SU-DHL-6 (cell line): ENCODE measurements around the gene RAB8A.

Experiments used
- H2AFZ ChIP-seq: fragments of 200-600 bp; sonication (generic); 2 replicates; pipeline ENCODE4 v1.6.1; 2014; ENCODE audit warnings: low read depth, mild to moderate bottlenecking, moderate library complexity, mixed read lengths, antibody characterized with exemption, low read length; ENCODE audit not compliant: severe bottlenecking
- H3F3A ChIP-seq: fragments of 200-600 bp; shearing (Covaris generic); 2 replicates; pipeline ENCODE4 v1.6.0; 2016; ENCODE audit warnings: antibody characterized with exemption, mild to moderate bottlenecking; ENCODE audit not compliant: insufficient read depth
- H3K27ac ChIP-seq: fragments of 200-600 bp; sonication (generic); 2 replicates; pipeline ENCODE4 v1.5.1; 2016; ENCODE audit warnings: low read depth, mild to moderate bottlenecking, low read length, moderate library complexity, mixed read lengths
- H3K27me3 ChIP-seq: fragments of 200-600 bp; sonication (generic), shearing (Covaris generic); 2 replicates; pipeline ENCODE4 v1.6.0; 2014; ENCODE audit warnings: mild to moderate bottlenecking, low read length
- H3K36me3 ChIP-seq: fragments of 200-600 bp; sonication (generic); 2 replicates; pipeline ENCODE4 v1.6.1; 2014; ENCODE audit warnings: mild to moderate bottlenecking, low read length, mixed read lengths
- H3K4me2 ChIP-seq: fragments of 300-600, 200-600 bp; shearing (Covaris generic), sonication (generic); 2 replicates; pipeline ENCODE4 v1.6.0; 2014; ENCODE audit warnings: low read length, low read depth, mild to moderate bottlenecking; ENCODE audit not compliant: poor library complexity, severe bottlenecking
- H3K4me3 ChIP-seq: fragments of 200-600 bp; sonication (generic); 2 replicates; pipeline ENCODE4 v1.5.1; 2014; ENCODE audit warnings: antibody characterized with exemption, low read length, mild to moderate bottlenecking, mixed read lengths; ENCODE audit not compliant: insufficient read depth, poor library complexity, severe bottlenecking
- H3K79me2 ChIP-seq: fragments of 200-600 bp; sonication (generic); 2 replicates; pipeline ENCODE4 v1.6.1; 2014; ENCODE audit warnings: mild to moderate bottlenecking, low read length, moderate library complexity; ENCODE audit not compliant: insufficient read depth
- H3K9ac ChIP-seq: fragments of 200-600 bp; sonication (generic); 2 replicates; pipeline ENCODE4 v1.7.0; 2014; ENCODE audit warnings: mild to moderate bottlenecking, low read length
- H3K9me2 ChIP-seq: fragments of 200-600 bp; sonication (generic); replicated peaks from 2 replicates; pipeline ENCODE4 v1.6.1; 2014; ENCODE audit warnings: low read length; ENCODE audit not compliant: insufficient read depth
- H3K9me3 ChIP-seq: fragments of 200-600 bp; sonication (generic); 2 replicates; pipeline ENCODE4 v1.6.1; 2014; ENCODE audit warnings: low read length, mixed read lengths; ENCODE audit not compliant: insufficient read depth
- H4K20me1 ChIP-seq: fragments of 200-600 bp; sonication (generic); 2 replicates; pipeline ENCODE4 v1.6.1; 2014; ENCODE audit warnings: low read depth, mild to moderate bottlenecking, antibody characterized with exemption, low read length, moderate library complexity, mixed read lengths
- EZH2phosphoT487 ChIP-seq: fragments of 200-600 bp; sonication (generic), shearing (Covaris generic); conservative IDR thresholded peaks from 2 replicates; pipeline ENCODE4 v1.6.1; 2018; ENCODE audit warnings: mild to moderate bottlenecking, antibody characterized with exemption, low read length, moderate library complexity, mixed read lengths
- TF ChIP-seq, protein P1 (sequence below): fragments of 200-600 bp; sonication (generic); IDR thresholded peaks from one replicate; pipeline ENCODE4 v1.5.1; 2017; ENCODE audit warnings: antibody characterized with exemption, mild to moderate bottlenecking, low read length, moderate library complexity; ENCODE audit not compliant: insufficient read depth, poor library complexity, severe bottlenecking

RAB8A gene

GRCh38 chr19:16127080-16127479, 15.4 kb downstream of the RAB8A start:
- H3K9me3 ChIP-seq, result no peaks in the 10 kb centered on the region
- H3F3A ChIP-seq, result no peaks in the 10 kb centered on the region; the same call in 1 of the 2 replicates
- H3K36me3 ChIP-seq, result peaks cover 12% of the 10 kb centered on the region
- no peak overlapping the region for H3K4me2 ChIP-seq
- H3K27ac ChIP-seq, result no peak overlapping the region
- no peaks in the 10 kb centered on the region for H4K20me1 ChIP-seq
- no peak overlapping the region for H3K9ac ChIP-seq
- TF ChIP-seq, protein P1, sequence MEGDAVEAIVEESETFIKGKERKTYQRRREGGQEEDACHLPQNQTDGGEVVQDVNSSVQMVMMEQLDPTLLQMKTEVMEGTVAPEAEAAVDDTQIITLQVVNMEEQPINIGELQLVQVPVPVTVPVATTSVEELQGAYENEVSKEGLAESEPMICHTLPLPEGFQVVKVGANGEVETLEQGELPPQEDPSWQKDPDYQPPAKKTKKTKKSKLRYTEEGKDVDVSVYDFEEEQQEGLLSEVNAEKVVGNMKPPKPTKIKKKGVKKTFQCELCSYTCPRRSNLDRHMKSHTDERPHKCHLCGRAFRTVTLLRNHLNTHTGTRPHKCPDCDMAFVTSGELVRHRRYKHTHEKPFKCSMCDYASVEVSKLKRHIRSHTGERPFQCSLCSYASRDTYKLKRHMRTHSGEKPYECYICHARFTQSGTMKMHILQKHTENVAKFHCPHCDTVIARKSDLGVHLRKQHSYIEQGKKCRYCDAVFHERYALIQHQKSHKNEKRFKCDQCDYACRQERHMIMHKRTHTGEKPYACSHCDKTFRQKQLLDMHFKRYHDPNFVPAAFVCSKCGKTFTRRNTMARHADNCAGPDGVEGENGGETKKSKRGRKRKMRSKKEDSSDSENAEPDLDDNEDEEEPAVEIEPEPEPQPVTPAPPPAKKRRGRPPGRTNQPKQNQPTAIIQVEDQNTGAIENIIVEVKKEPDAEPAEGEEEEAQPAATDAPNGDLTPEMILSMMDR, result no peak
- TF ChIP-seq EZH2phosphoT487, result no peak
- H3K4me3 ChIP-seq, result no peak overlapping the region
- 0 out of 2 replicates have a peak, but pooled peaks cover 7% of the 10 kb centered on the region for H3K79me2 ChIP-seq
- no peak overlapping the region for H2AFZ ChIP-seq
- no peaks in the 10 kb centered on the region for H3K9me2 ChIP-seq
- no peaks in the 10 kb centered on the region for H3K27me3 ChIP-seq

DNA sequence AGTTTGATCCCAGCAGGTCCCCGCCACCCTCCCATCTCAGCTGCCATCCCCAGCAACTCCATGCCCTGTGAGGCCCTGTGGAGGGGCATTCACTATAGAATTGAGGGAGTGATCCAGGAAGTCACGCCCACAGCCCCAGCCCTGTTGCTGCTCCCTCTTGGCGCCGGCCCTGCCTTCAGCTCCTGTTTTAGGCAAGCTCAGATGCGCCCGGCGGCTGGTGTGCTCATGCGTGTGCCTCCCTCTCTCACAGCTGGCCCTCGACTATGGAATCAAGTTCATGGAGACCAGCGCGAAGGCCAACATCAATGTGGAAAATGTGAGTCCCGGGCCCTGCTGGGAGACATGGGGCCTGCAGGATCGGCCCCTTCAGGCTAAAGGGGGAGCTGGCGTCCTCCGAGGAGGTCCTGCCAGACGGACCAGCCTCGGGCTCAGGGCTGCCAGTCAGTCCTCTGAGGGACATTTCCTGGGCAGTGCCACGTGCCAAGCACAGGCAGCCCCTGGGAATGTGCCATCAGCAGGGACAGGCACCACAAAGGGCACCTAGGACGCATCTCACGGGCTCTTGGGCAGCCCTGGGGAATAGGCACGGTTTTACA, 16.2 kb downstream of the RAB8A start:
- peaks cover 14% of the 10 kb centered on the region for H3K36me3 ChIP-seq
- H3K79me2 ChIP-seq, result 0 out of 2 replicates have a peak, but pooled peaks cover 5% of the 10 kb centered on the region
- no peaks in the 10 kb centered on the region for H3K9me2 ChIP-seq
- H3F3A ChIP-seq, result no peaks in the 10 kb centered on the region; the same call in 1 of the 2 replicates
- H3K9me3 ChIP-seq, result no peaks in the 10 kb centered on the region
- H3K4me2 ChIP-seq, result no peak overlapping the region
- H3K4me3 ChIP-seq, result no peak overlapping the region
- H4K20me1 ChIP-seq, result no peaks in the 10 kb centered on the region
- no peak overlapping the region for H2AFZ ChIP-seq
- no peak overlapping the region for H3K9ac ChIP-seq
- H3K27me3 ChIP-seq, result no peaks in the 10 kb centered on the region
- H3K27ac ChIP-seq, result no peak overlapping the region
- TF ChIP-seq, protein P1, result no peak
- no peak for TF ChIP-seq EZH2phosphoT487

- no peak overlapping the region for H3K4me3 ChIP-seq
- H3K27me3 ChIP-seq, result no peaks in the 10 kb centered on the region
- no peak overlapping the region for H2AFZ ChIP-seq
- H3K9ac ChIP-seq, result no peak overlapping the region
- peaks cover 5% of the 10 kb centered on the region; the same call in 1 of the 2 replicates for H3F3A ChIP-seq
- H3K27ac ChIP-seq, result no peak overlapping the region
- H3K9me3 ChIP-seq, result no peaks in the 10 kb centered on the region
- H3K79me2 ChIP-seq, result no peaks in the 10 kb centered on the region
- no peak for TF ChIP-seq EZH2phosphoT487
- TF ChIP-seq, protein P1, result no peak
- H3K36me3 ChIP-seq, result peaks cover 17% of the 10 kb centered on the region
- no peaks in the 10 kb centered on the region; the same call in 1 of the 2 replicates for H4K20me1 ChIP-seq
- H3K9me2 ChIP-seq, result no peaks in the 10 kb centered on the region
- no peak overlapping the region for H3K4me2 ChIP-seq
Measured at GRCh38 chr19:16131648-16132047, 20.0 kb downstream of the RAB8A start.
